Epithelial cell of proximal tubule (primary cell): ENCODE data around the gene KCNQ1. TPM values are rescaled to one million over a fixed set of nuclear protein-coding genes. Genes with fewer than 3 reads are reported as not detected.

Experiments
- DNase-seq: peaks from one replicate; pipeline ENCODE4 v3.0.0-alpha.2; 2011; ENCODE audit warnings: low read depth
- H3K4me3 ChIP-seq: 2 replicates; pipeline ENCODE4 v1.5.1; 2011; ENCODE audit warnings: low read depth, mild to moderate bottlenecking, low read length
- total RNA-seq: library from RNA; depleted of rRNA; stranded (reverse); fragments of >200 nt; gene quantifications from 2 replicates; pipeline ENCODE4 v1.2.3, GENCODE V29; 2015
- TF ChIP-seq, protein P1 (sequence below): conservative IDR thresholded peaks from 2 replicates; pipeline ENCODE4 v1.5.1; 2012; ENCODE audit warnings: low read depth, mild to moderate bottlenecking, low read length

Gene KCNQ1
- total RNA-seq, 1 donor from 2014 or later, result 0.46 TPM

DNA sequence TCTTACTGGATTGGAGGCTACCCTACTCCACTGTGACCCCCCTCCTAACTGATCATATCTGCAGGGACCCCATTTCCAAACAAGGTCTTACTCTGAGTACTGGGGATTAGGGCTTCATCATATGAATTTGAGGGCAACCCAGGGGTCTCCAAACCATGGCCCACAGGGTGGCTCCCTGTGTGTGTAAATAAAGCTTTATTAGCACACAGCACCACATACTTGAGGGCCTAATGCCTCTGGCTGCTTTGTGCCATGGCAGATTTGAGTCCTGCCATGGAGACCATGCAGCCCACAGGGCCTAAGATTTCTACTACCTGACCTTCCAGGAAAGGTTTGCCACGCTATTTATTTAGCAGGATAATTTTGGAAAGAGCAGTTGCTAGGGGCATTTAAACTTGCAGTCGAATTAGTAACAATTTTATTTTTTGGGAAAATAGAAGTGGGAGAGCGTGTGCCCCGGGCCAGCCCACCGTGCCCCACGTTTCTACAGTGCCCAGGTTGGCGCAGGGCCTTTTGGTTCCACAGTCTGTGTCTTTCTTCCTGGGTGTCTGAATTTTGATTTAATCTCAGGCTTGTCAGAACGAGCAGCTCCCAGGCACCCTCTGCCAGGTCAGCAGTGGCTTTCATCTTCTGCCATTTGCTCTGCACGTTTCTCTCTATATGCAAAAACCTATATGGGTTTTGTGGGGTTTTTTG, 92.3 kb downstream of the KCNQ1 start:
- TF ChIP-seq, protein P1, sequence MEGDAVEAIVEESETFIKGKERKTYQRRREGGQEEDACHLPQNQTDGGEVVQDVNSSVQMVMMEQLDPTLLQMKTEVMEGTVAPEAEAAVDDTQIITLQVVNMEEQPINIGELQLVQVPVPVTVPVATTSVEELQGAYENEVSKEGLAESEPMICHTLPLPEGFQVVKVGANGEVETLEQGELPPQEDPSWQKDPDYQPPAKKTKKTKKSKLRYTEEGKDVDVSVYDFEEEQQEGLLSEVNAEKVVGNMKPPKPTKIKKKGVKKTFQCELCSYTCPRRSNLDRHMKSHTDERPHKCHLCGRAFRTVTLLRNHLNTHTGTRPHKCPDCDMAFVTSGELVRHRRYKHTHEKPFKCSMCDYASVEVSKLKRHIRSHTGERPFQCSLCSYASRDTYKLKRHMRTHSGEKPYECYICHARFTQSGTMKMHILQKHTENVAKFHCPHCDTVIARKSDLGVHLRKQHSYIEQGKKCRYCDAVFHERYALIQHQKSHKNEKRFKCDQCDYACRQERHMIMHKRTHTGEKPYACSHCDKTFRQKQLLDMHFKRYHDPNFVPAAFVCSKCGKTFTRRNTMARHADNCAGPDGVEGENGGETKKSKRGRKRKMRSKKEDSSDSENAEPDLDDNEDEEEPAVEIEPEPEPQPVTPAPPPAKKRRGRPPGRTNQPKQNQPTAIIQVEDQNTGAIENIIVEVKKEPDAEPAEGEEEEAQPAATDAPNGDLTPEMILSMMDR, result no peak
- DNase-seq, result no peak
- no peak overlapping the region for H3K4me3 ChIP-seq

DNA sequence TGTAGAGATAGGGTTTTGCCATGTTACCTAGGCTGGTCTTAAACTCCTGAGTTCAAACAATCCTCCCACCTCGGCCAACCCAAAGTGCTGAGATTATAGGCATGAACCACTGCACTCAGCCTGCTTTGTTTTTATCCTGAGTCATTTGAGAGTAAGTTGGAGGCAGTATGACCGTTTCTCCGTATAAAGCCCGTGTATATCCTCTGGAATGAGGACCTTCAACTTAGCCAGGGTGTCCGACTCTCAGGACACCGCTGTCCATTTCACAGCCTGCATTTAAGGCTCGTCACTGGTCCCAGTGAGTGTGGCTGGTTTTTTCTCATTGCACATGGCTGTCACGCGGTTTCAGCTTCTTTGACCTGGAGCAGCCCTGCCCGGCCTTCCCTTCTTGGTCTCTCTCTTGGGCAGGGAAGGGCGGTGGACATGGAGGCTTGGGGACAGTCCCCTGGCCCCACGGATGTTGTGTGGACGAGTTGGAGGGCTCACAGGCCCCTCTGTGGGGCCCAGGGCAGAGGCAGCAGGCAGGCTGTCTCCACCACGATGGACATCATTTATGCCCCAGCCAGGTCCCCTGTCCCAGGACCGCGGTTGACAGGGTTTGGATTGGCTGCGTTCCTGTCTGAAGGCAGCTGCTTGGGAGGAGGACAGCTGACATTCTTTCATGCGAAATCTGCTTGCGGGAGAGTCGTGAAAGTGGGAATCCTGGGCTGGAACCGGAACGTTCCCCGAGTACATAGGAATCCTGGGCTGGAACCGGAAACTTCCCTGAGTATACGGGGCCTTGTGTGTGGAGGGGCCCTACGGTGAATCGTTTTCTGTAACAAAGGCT, 93.3 kb downstream of the KCNQ1 start:
- TF ChIP-seq, protein P1, result no peak
- H3K4me3 ChIP-seq, result no peak overlapping the region
- DNase-seq, result no peak

DNA sequence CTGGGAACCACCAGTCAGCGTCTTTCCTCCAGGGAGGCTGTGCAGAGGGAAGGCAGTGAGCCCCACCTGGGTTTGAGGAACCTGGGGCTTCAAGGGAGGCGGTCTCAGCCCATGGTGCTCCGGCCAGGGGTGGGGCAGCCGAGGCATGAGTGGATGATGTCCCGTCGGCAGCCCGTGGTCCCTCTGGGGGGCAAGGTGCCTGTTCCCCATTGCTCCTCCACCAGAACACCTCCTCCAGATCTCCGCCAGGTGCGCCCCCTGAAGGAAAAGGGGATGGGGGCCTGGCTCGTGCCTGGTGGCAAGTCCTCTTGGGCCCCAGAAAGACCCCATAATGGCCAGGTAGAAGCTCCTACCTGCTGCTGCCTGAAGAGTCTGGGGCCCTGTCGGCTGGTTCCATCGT, 94.1 kb downstream of the KCNQ1 start:
- no peak overlapping the region for H3K4me3 ChIP-seq
- TF ChIP-seq, protein P1, result no peak
- DNase-seq, result no peak

DNA sequence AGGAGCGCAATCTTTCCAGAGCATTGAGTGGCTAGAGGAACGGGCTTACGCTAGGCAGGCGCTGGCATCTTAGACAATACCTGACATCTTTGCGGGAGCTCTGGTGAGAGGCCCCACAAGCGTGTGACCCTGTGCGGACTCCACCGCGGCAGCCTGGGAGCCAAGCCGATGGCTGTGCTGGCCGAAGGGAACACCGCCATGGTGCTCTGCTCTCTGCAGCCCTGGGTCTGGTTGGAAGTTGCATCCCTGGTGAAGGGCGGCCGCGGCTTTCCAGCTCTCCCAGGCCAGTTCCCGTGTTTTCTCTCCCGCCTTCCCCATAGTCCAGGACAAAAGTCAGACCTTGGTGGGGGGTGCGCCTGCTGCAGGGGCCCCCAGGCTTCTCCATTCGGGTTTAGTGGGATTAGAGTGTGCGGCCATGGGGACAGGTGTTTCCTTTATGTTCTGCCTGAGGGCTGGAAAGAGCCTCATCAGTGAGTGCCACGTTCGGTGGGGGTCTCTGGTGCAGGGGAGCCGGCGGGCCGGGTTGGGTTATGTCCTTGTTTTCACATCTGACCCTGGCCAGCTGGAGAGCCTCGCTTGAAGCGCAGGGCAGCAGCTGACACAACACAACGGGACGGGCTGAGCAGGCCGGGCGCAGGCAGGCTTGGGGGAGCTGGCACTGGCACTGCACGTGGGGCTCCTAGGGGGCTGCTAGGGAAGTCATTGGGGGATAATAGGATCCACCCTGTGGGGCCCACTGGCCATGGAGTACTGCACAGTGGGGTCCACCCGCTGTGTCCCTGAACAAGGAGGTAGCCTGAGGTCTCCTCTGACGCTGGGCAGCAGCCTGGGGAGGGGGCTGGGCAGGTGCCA, 94.8 kb downstream of the KCNQ1 start:
- H3K4me3 ChIP-seq, result no peak overlapping the region
- no peak for DNase-seq
- TF ChIP-seq, protein P1, result no peak

DNA sequence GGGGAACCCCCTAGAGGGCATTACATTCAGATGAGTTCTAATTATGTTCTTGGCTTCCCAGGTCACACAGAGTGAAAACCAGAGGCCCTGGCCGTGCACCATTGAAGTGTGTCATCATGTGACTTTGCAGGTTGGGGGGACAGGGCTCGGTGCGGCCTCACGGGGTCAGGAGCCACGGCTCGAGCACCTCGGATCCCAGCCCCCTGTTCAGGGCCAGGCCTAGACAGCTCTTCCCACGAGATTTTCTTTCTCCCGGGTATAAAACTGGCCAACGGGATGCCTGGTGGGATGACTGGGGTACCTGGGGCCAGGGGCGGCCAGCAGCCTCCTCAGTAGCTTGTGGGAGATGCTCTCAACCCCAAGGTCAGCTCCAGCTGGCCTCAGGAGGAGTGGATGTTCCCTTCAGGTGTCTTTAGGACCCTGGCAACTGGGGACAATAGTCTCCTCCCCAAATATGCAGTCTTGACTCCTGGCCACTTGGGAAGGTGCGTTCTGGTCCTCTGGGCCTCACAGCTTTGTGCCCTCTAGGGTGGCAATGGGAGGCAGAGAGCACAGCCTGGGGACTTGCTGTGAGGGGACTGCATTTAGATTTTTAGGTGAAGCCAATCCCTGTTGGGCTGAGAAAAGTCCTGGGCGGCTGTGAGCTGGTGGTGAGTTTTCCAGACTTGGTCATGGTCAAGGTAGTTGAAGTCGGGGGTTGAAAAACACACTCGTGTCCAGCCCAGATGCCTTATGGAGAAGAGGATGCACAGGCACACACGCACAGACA, 95.6 kb downstream of the KCNQ1 start:
- TF ChIP-seq, protein P1, result no peak
- no peak for DNase-seq
- no peak overlapping the region for H3K4me3 ChIP-seq

DNA sequence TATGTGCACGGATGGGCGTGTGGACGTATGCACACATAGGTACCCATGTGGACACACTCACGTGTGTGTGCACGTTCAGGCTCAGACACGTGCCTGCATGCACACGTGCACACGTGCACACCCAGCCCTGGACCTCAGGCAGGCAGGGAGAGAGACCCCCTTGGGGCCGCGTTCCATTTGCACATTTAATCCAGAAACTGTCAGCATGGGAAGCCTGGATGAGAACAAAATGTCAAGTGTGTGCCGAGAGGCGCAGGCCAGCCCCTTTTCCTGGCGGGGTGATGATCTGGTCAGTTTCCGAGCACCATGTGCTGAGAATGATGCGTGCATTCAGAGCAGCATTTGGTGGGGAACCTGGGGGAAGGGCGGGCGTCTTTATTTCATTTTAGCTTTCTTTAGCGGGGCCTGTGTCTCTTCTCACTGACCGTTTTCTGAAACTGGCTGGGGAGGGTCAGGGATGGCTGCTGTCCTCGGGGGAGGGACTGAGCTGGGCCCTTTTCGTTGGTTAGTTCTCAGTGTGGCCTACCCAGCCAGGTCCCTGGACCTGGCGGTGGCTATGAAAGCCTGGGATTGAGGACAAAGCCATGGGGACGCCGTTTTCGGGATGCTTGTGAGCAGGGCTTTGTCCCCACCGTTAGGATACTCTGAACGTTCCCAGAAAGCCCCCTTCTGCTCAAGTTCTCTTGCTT, 96.3 kb downstream of the KCNQ1 start:
- no peak for DNase-seq
- H3K4me3 ChIP-seq, result no peak overlapping the region
- TF ChIP-seq, protein P1, result no peak
